IMR-90 (cell line): ENCODE results near the gene KCNT2.

ENCODE experiments used
- BHLHE40 ChIP-seq: fragments of 150-350 bp; IDR thresholded peaks from 2 replicates; pipeline ENCODE4 v1.6.1; 2016; ENCODE audit warnings: mild to moderate bottlenecking, low read depth, low read length
- CEBPB ChIP-seq: IDR thresholded peaks from 2 replicates; pipeline ENCODE4 v1.6.1; 2012; ENCODE audit warnings: low read depth, low read length, improper control_type of control experiment
- FOS ChIP-seq: fragments of 150-350 bp; IDR thresholded peaks from 2 replicates; pipeline ENCODE4 v1.6.1; 2016; ENCODE audit warnings: low read depth, low read length
- MAFK ChIP-seq: IDR thresholded peaks from 2 replicates; pipeline ENCODE4 v1.6.1; 2012; ENCODE audit warnings: low read depth, low read length, improper control_type of control experiment
- MAZ ChIP-seq: IDR thresholded peaks from 2 replicates; pipeline ENCODE4 v1.6.1; 2012; ENCODE audit warnings: low read depth, mild to moderate bottlenecking, low read length, improper control_type of control experiment, moderate library complexity, borderline replicate concordance
- MXI1 ChIP-seq: IDR thresholded peaks from 2 replicates; pipeline ENCODE4 v1.6.1; 2012; ENCODE audit warnings: low read depth, mild to moderate bottlenecking, low read length, moderate library complexity, borderline replicate concordance
- POLR2A ChIP-seq: IDR thresholded peaks from 2 replicates; pipeline ENCODE4 v1.6.1; 2012; ENCODE audit warnings: mild to moderate bottlenecking, low read depth, low read length
- RAD21 ChIP-seq: IDR thresholded peaks from 2 replicates; pipeline ENCODE4 v1.6.1; 2012; ENCODE audit warnings: low read length, improper control_type of control experiment
- RCOR1 ChIP-seq: IDR thresholded peaks from 2 replicates; pipeline ENCODE4 v1.6.1; 2012; ENCODE audit warnings: mild to moderate bottlenecking, low read length, improper control_type of control experiment; ENCODE audit not compliant: insufficient replicate concordance
- RFX5 ChIP-seq: IDR thresholded peaks from 2 replicates; pipeline ENCODE4 v1.8.0; 2012; ENCODE audit warnings: low read depth, mild to moderate bottlenecking, low read length, moderate library complexity
- SMC3 ChIP-seq: fragments of 150-350 bp; IDR thresholded peaks from 2 replicates; pipeline ENCODE4 v1.6.1; 2016; ENCODE audit warnings: low read depth, mild to moderate bottlenecking, antibody characterized with exemption, low read length, moderate library complexity
- TF ChIP-seq, protein P1 (sequence below): conservative IDR thresholded peaks from 2 replicates; pipeline ENCODE4 v1.5.1; 2012; ENCODE audit warnings: mild to moderate bottlenecking, low read depth, low read length, improper control_type of control experiment
- TF ChIP-seq, protein P2 (sequence below): fragments of 150-350 bp; IDR thresholded peaks from 2 replicates; pipeline ENCODE4 v1.6.1; 2016; ENCODE audit warnings: low read depth, mild to moderate bottlenecking, low read length, moderate library complexity, borderline replicate concordance

DNA sequence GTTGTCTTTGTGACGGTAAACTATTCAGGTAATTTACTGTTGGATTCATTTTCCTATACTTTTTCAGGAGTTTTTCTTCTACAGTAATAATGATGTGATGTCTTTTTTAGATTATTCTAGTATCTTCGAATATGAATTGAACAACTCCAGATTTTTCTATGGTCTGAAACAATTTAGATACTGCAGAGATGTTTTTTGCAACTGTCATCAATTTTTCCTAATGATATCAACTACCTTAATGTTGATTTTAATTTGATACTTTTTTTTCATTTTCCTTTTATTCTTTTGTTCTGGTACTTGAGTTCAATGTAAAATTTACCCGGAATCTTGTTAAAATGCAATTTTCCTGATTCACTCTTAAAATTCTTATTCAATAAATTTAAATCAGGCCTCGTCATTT, 110.4 kb downstream of the KCNT2 start:
- TF ChIP-seq, protein P1, sequence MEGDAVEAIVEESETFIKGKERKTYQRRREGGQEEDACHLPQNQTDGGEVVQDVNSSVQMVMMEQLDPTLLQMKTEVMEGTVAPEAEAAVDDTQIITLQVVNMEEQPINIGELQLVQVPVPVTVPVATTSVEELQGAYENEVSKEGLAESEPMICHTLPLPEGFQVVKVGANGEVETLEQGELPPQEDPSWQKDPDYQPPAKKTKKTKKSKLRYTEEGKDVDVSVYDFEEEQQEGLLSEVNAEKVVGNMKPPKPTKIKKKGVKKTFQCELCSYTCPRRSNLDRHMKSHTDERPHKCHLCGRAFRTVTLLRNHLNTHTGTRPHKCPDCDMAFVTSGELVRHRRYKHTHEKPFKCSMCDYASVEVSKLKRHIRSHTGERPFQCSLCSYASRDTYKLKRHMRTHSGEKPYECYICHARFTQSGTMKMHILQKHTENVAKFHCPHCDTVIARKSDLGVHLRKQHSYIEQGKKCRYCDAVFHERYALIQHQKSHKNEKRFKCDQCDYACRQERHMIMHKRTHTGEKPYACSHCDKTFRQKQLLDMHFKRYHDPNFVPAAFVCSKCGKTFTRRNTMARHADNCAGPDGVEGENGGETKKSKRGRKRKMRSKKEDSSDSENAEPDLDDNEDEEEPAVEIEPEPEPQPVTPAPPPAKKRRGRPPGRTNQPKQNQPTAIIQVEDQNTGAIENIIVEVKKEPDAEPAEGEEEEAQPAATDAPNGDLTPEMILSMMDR: no peak
- TF ChIP-seq FOS: no peak
- TF ChIP-seq POLR2A: no peak
- no peak for TF ChIP-seq CEBPB
- no peak for TF ChIP-seq RFX5
- TF ChIP-seq, protein P2, sequence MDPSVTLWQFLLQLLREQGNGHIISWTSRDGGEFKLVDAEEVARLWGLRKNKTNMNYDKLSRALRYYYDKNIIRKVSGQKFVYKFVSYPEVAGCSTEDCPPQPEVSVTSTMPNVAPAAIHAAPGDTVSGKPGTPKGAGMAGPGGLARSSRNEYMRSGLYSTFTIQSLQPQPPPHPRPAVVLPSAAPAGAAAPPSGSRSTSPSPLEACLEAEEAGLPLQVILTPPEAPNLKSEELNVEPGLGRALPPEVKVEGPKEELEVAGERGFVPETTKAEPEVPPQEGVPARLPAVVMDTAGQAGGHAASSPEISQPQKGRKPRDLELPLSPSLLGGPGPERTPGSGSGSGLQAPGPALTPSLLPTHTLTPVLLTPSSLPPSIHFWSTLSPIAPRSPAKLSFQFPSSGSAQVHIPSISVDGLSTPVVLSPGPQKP: no peak
- no peak for TF ChIP-seq MAZ
- no peak for TF ChIP-seq MXI1
- no peak for TF ChIP-seq BHLHE40
- TF ChIP-seq MAFK: peak; percentile 93
- no peak for TF ChIP-seq SMC3
- no peak for TF ChIP-seq RCOR1
- TF ChIP-seq RAD21: no peak
